Measurements from ENCODE around the gene GTPBP6.
"Not testable (repeated sequence)": the region's sequence is repeated elsewhere in the genome, so short reads cannot be mapped to it uniquely, and the experiment has no call there.

The GTPBP6 gene

GRCh38 chrX:267771-268261 lies 50.8 kb downstream of the GTPBP6 start:
- DNase-seq (ENCODE audit: low read depth in 4 of 4, low spot score in 1 of 4), result no peak

- no peak for DNase-seq (ENCODE audit: low read depth in 4 of 4, low spot score in 1 of 4)
These were observed 53.1 kb downstream of the GTPBP6 start for GRCh38 chrX:265502-265901.

- no peak for DNase-seq (ENCODE audit: low read depth in 4 of 4, low spot score in 1 of 4)
These were observed 53.8 kb downstream of the GTPBP6 start for GRCh38 chrX:264634-265455.

GRCh38 chrX:264006-264405 lies 54.6 kb downstream of the GTPBP6 start:
- not testable (repeated sequence) for DNase-seq (ENCODE audit: low read depth in 4 of 4, low spot score in 1 of 4)

GRCh38 chrX:262381-262909 lies 56.2 kb downstream of the GTPBP6 start:
- no peak for DNase-seq (ENCODE audit: low read depth in 4 of 4, low spot score in 1 of 4)

GRCh38 chrX:261919-262352 lies 56.7 kb downstream of the GTPBP6 start:
- no peak for DNase-seq (ENCODE audit: low read depth in 4 of 4, low spot score in 1 of 4)

GRCh38 chrX:261167-261918 lies 57.3 kb downstream of the GTPBP6 start:
- no peak for DNase-seq (ENCODE audit: low read depth in 4 of 4, low spot score in 1 of 4)

- DNase-seq (ENCODE audit: low read depth in 4 of 4, low spot score in 1 of 4), result no peak
These were observed 58.8 kb downstream of the GTPBP6 start for GRCh38 chrX:259692-260355.

GRCh38 chrX:258291-259040 lies 60.1 kb downstream of the GTPBP6 start:
- DNase-seq (ENCODE audit: low read depth in 4 of 4, low spot score in 1 of 4), result no peak

- no peak for DNase-seq (ENCODE audit: low read depth in 4 of 4, low spot score in 1 of 4)
These were observed 60.8 kb downstream of the GTPBP6 start for GRCh38 chrX:257681-258289.

GRCh38 chrX:257054-257453 lies 61.5 kb downstream of the GTPBP6 start:
- not testable (repeated sequence) for DNase-seq (ENCODE audit: low read depth in 4 of 4, low spot score in 1 of 4)

GRCh38 chrX:255923-256331 lies 62.7 kb downstream of the GTPBP6 start:
- DNase-seq (ENCODE audit: low read depth in 4 of 4, low spot score in 1 of 4), result no peak

Measured in stimulated activated CD4-positive, alpha-beta T cell treated with anti-CD3 and anti-CD28 coated beads, Interleukin-1b, Interleukin-23, amount 100 ng/mL, for 24 hours (primary cell).